Measurements from ENCODE around the gene MBD3L3. TPM values are rescaled to one million over a fixed set of nuclear protein-coding genes. Genes with fewer than 3 reads are reported as not detected.
"Not testable (repeated sequence)": the region's sequence is repeated elsewhere in the genome, so short reads cannot be mapped to it uniquely, and the experiment has no call there.

MBD3L3 gene
- total RNA-seq (not detected in 2 replicates), polyA plus RNA-seq (not detected in 2 replicates)

DNA sequence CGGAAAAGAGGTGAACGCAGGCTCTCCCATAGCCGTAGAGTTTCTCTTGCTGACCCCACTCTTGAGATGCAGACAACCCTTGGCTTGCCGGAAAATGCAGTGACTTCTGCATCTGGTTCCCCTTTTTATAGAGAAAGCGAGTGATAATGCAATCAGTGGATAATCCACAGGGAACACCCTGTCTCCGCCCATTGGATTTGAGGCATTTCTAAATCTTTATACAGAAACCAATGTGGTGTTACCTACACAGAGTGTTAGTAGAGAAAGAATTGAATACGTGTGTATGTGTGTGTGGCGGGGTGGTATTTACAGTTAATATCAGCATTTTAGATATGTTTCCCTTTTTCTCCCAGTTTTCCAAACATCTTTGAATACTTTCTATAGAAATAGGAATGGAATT lies at the start of gene MBD3L3:
Gene MBD3L3 (minus strand): TSS at position 101 of the 400 bp plus-strand sequence. CDS start 71 bp downstream, at position 30.
- H3K4me2 ChIP-seq; H4K20me1 ChIP-seq (ENCODE audit: insufficient read depth, poor library complexity, severe bottlenecking): not testable (repeated sequence)

DNA sequence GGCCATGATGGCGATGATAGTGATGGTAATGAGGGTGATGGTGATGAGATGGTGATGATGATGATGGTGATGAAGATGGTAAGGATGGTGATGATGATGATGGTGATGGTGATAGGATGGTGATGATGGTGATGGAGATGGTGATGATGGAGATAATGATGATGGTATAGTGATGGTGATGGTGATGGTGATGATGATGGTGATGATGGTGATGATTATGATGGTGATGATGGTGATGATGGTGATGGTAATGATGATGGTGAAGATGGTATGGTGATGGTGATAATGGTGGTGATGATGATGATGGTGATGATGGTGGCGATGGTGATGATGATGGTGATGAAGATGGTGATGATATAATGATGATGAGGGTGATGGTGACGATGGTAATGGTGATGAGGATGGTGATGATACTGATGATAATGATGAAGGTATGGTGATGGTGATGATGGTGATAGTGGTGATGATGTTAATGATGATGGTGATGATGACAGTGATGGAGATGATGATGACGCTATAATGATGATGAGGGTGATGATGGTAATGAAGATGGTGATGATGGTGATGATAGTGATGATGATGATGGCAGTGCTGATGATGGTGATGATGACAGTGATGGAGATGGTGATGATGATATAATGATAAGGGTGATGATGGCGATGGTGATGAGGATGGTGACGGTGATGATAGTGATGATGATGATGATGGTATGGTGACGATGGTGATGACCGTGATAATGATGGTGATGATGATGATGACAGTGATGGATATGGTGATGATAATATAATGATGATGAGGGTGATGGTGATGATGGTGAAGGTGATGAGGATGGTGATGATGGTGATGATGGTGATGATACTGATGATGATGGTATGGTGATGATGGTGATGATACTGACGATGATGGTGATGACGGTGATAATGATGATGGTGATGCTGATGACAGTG lies 48.5 kb upstream of the MBD3L3 start:
- no peaks in the 10 kb centered on the region for H3K9me2 ChIP-seq (replicated peaks; ENCODE audit: insufficient read depth)
- H3K36me3 ChIP-seq (replicated peaks; ENCODE audit: insufficient read depth, low read depth) = no peaks in the 10 kb centered on the region
- no peaks in the 10 kb centered on the region for H4K20me1 ChIP-seq (ENCODE audit: insufficient read depth, poor library complexity, severe bottlenecking)
- no peak for DNase-seq (ENCODE audit: low spot score)
- no peaks in the 10 kb centered on the region for H3K27me3 ChIP-seq
- no peaks in the 10 kb centered on the region for H3K79me2 ChIP-seq
- 87% methylated on average over 10 of the region's 10 CpGs for WGBS (ENCODE audit: low lambda C conversion rate, missing lambda C conversion rate)
- no peaks in the 10 kb centered on the region for H3K4me1 ChIP-seq (ENCODE audit: insufficient read depth)
- no peak overlapping the region for H3K4me3 ChIP-seq
- H2AFZ ChIP-seq = no peak overlapping the region
- no peaks in the 10 kb centered on the region for H3K9me3 ChIP-seq (ENCODE audit: low read depth)
- H3K27ac ChIP-seq = no peak overlapping the region
- TF ChIP-seq EZH2 (IDR thresholded peaks at IDR 0.05; ENCODE audit: borderline replicate concordance) = no peak
- TF ChIP-seq, protein P1, sequence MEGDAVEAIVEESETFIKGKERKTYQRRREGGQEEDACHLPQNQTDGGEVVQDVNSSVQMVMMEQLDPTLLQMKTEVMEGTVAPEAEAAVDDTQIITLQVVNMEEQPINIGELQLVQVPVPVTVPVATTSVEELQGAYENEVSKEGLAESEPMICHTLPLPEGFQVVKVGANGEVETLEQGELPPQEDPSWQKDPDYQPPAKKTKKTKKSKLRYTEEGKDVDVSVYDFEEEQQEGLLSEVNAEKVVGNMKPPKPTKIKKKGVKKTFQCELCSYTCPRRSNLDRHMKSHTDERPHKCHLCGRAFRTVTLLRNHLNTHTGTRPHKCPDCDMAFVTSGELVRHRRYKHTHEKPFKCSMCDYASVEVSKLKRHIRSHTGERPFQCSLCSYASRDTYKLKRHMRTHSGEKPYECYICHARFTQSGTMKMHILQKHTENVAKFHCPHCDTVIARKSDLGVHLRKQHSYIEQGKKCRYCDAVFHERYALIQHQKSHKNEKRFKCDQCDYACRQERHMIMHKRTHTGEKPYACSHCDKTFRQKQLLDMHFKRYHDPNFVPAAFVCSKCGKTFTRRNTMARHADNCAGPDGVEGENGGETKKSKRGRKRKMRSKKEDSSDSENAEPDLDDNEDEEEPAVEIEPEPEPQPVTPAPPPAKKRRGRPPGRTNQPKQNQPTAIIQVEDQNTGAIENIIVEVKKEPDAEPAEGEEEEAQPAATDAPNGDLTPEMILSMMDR (IDR thresholded peaks at IDR 0.05; ENCODE audit: poor library complexity) = no peak
- no peak for TF ChIP-seq EZH2phosphoT487 (IDR thresholded peaks at IDR 0.05; ENCODE audit: low read depth, severe bottlenecking, unreplicated experiment)
- no peak overlapping the region for H3K4me2 ChIP-seq

More for the DNA sequence above, at the start of gene MBD3L3:
- not testable (repeated sequence) for H2AFZ ChIP-seq; H3K79me2 ChIP-seq; H3K9me2 ChIP-seq (replicated peaks; ENCODE audit: insufficient read depth); DNase-seq (ENCODE audit: low spot score); H3K9me3 ChIP-seq (ENCODE audit: low read depth); H3K4me1 ChIP-seq (ENCODE audit: insufficient read depth); H3K36me3 ChIP-seq (replicated peaks; ENCODE audit: insufficient read depth, low read depth); H3K4me3 ChIP-seq; H3K27ac ChIP-seq; H3K27me3 ChIP-seq
- WGBS (ENCODE audit: low lambda C conversion rate, missing lambda C conversion rate) = no CpG with 5 or more reads among the region's 8 CpGs

DNA sequence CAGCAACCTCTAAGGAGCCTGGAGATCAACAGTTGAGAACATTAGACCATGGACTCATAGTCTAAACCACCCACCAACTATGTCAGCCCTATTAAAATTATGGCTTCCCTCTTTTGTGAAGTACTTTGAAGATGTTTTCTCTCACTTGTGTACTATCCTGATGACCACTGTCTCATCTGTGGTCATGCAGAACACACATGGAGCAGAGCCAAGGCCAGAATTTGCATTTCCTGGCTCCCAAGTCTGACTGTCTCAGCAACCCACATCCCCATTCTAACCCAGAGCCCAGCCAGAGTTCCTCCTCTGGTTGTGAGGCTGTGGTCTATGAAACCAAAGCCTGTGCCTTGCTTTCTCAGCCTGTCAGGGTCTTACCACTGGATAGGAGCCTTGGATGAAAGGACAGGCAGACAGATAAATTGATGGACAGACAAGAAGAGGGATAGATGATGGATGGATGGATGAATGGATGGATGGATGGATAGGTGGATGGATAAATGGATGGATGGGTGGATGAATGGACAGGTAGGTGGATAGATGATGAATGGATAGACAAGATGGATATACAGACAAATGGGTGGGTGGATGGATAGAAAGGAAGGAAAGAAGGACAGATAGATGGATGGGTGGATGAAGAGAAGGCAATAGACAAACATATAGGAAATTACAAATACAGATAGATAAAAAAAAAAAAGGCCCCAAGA lies 46.4 kb upstream of the MBD3L3 start:
- DNase-seq (ENCODE audit: low spot score) = no peak
- TF ChIP-seq, protein P1 (IDR thresholded peaks at IDR 0.05; ENCODE audit: poor library complexity) = no peak
- TF ChIP-seq EZH2 (IDR thresholded peaks at IDR 0.05; ENCODE audit: borderline replicate concordance) (no peak), EZH2phosphoT487 (IDR thresholded peaks at IDR 0.05; ENCODE audit: low read depth, severe bottlenecking, unreplicated experiment) (no peak)
- peaks cover 5% of the 10 kb centered on the region for H3K4me1 ChIP-seq (ENCODE audit: insufficient read depth)
- no peaks in the 10 kb centered on the region for H4K20me1 ChIP-seq (ENCODE audit: insufficient read depth, poor library complexity, severe bottlenecking)
- H2AFZ ChIP-seq = no peak overlapping the region
- H3K4me3 ChIP-seq = no peak overlapping the region
- no peaks in the 10 kb centered on the region for H3K36me3 ChIP-seq (replicated peaks; ENCODE audit: insufficient read depth, low read depth)
- no peaks in the 10 kb centered on the region for H3K79me2 ChIP-seq
- H3K27ac ChIP-seq = no peak overlapping the region
- no peaks in the 10 kb centered on the region for H3K9me3 ChIP-seq (ENCODE audit: low read depth)
- H3K27me3 ChIP-seq = no peaks in the 10 kb centered on the region
- no peak overlapping the region for H3K4me2 ChIP-seq
- H3K9me2 ChIP-seq (replicated peaks; ENCODE audit: insufficient read depth) = no peaks in the 10 kb centered on the region

All from hepatocyte (in vitro differentiated cells).